Bronchial epithelial cell (primary cell): Measurements from ENCODE around the gene P3H1. TPM values are rescaled to one million over a fixed set of nuclear protein-coding genes. Genes with fewer than 3 reads are reported as not detected.

ENCODE experiments used
- DNase-seq: peaks from one replicate; pipeline ENCODE4 v3.0.0-alpha.2; 2010; ENCODE audit warnings: low read depth
- FAIRE-seq: peaks from 2 replicates; lab custom pipeline; 2011; peaks lifted over from hg19 to GRCh38; lab: Jason Lieb, UNC
- H3K27me3 ChIP-seq: 2 replicates; pipeline ENCODE4 v1.5.1; 2011; ENCODE audit warnings: low read length; ENCODE audit not compliant: control insufficient read depth, insufficient read depth
- H3K36me3 ChIP-seq: 2 replicates; pipeline ENCODE4 v1.5.1; 2011; ENCODE audit warnings: low read length; ENCODE audit not compliant: control insufficient read depth, insufficient read depth
- H3K4me3 ChIP-seq: 2 replicates; pipeline ENCODE4 v1.5.1; 2011; ENCODE audit warnings: mild to moderate bottlenecking, low read depth, low read length, control low read depth
- CTCF ChIP-seq: IDR thresholded peaks from 2 replicates; pipeline ENCODE4 v1.5.1; 2011; ENCODE audit warnings: mild to moderate bottlenecking, moderate library complexity, low read length, control low read depth, inconsistent platforms; ENCODE audit not compliant: insufficient read depth, severe bottlenecking
- total RNA-seq: library from RNA; depleted of rRNA; stranded (reverse); fragments of >200 nt; gene quantifications from 2 replicates; pipeline ENCODE4 v1.2.1, GENCODE V29; 2014

P3H1 gene
- total RNA-seq, 1 donor from 2014 or later: 15.8 TPM

GRCh38 chr1:42777852-42778251 lies 11.0 kb upstream of the P3H1 start:
- FAIRE-seq (no peak), DNase-seq (peak; percentile 45)
- no peaks in the 10 kb centered on the region for H3K27me3 ChIP-seq
- peaks cover 4% of the 10 kb centered on the region for H3K36me3 ChIP-seq
- peak; percentile 68 for TF ChIP-seq CTCF
- H3K4me3 ChIP-seq: no peak overlapping the region

GRCh38 chr1:42776502-42776901 lies 9.7 kb upstream of the P3H1 start:
- Histone ChIP-seq H3K36me3 (peaks cover 4% of the 10 kb centered on the region), H3K4me3 (no peak overlapping the region), H3K27me3 (no peaks in the 10 kb centered on the region)
- FAIRE-seq (no peak), DNase-seq (no peak)
- TF ChIP-seq CTCF: no peak

GRCh38 chr1:42774928-42775526 lies 8.2 kb upstream of the P3H1 start:
- FAIRE-seq (no peak), DNase-seq (no peak)
- no peak for TF ChIP-seq CTCF
- Histone ChIP-seq H3K36me3 (peaks cover 4% of the 10 kb centered on the region), H3K27me3 (no peaks in the 10 kb centered on the region), H3K4me3 (no peak overlapping the region)

GRCh38 chr1:42773420-42773819 lies 6.6 kb upstream of the P3H1 start:
- Histone ChIP-seq H3K27me3 (no peaks in the 10 kb centered on the region), H3K36me3 (peaks cover 4% of the 10 kb centered on the region), H3K4me3 (no peak overlapping the region)
- FAIRE-seq (no peak), DNase-seq (no peak)
- no peak for TF ChIP-seq CTCF

- TF ChIP-seq CTCF: no peak
- FAIRE-seq (no peak), DNase-seq (no peak)
- Histone ChIP-seq H3K4me3 (no peak overlapping the region), H3K36me3 (no peaks in the 10 kb centered on the region), H3K27me3 (no peaks in the 10 kb centered on the region)
Observed at GRCh38 chr1:42769811-42770210, 3.0 kb upstream of the P3H1 start.

- no peak for TF ChIP-seq CTCF
- Histone ChIP-seq H3K36me3 (no peaks in the 10 kb centered on the region), H3K4me3 (peak overlapping the region; percentile 89), H3K27me3 (no peaks in the 10 kb centered on the region)
- no peak for FAIRE-seq
- no peak for DNase-seq
Observed at GRCh38 chr1:42768172-42768571, 1.3 kb upstream of the P3H1 start.
